DOHH2 (cell line): Measurements from ENCODE around the gene TTC17.

Experiments
- H3F3A ChIP-seq: fragments of 200-600 bp; sonication (generic), shearing (Covaris generic); 2 replicates; pipeline ENCODE4 v1.6.0; 2016; ENCODE audit warnings: antibody characterized with exemption, mild to moderate bottlenecking; ENCODE audit not compliant: control insufficient read depth, insufficient read depth
- H3K27ac ChIP-seq: fragments of 200-600 bp; sonication (generic); 2 replicates; pipeline ENCODE4 v1.5.1; 2014; ENCODE audit warnings: low read depth, mild to moderate bottlenecking, low read length, moderate library complexity
- H3K27me3 ChIP-seq: fragments of 200-600 bp; sonication (generic); 2 replicates; pipeline ENCODE4 v1.6.1; 2014; ENCODE audit warnings: mild to moderate bottlenecking, low read length, mixed read lengths; ENCODE audit not compliant: control insufficient read depth
- H3K36me3 ChIP-seq: fragments of 200-600 bp; sonication (generic); 2 replicates; pipeline ENCODE4 v1.6.1; 2014; ENCODE audit warnings: mild to moderate bottlenecking, low read length, moderate library complexity, mixed read lengths; ENCODE audit not compliant: control insufficient read depth
- H3K4me1 ChIP-seq: fragments of 200-600 bp; sonication (generic); 2 replicates; pipeline ENCODE4 v1.6.1; 2014; ENCODE audit warnings: mild to moderate bottlenecking, low read length, mixed read lengths; ENCODE audit not compliant: control insufficient read depth
- H3K4me2 ChIP-seq: fragments of 200-600 bp; sonication (generic); 2 replicates; pipeline ENCODE4 v1.6.0; 2014; ENCODE audit warnings: mild to moderate bottlenecking, low read length, moderate library complexity
- H3K4me3 ChIP-seq: fragments of 200-600 bp; sonication (generic); 2 replicates; pipeline ENCODE4 v1.5.1; 2014; ENCODE audit warnings: mild to moderate bottlenecking, low read length, mixed read lengths
- H3K79me2 ChIP-seq: fragments of 200-600 bp; sonication (generic); 2 replicates; pipeline ENCODE4 v1.6.1; 2014; ENCODE audit warnings: mild to moderate bottlenecking, low read length, mixed read lengths; ENCODE audit not compliant: control insufficient read depth
- H3K9me2 ChIP-seq: fragments of 200-600 bp; sonication (generic); replicated peaks from 2 replicates; pipeline ENCODE4 v1.6.1; 2014; ENCODE audit warnings: mild to moderate bottlenecking, low read length, mixed read lengths; ENCODE audit not compliant: control insufficient read depth
- H3K9me3 ChIP-seq: fragments of 200-600 bp; sonication (generic); 2 replicates; pipeline ENCODE4 v1.6.1; 2014; ENCODE audit warnings: antibody characterized with exemption, low read length, mixed read lengths; ENCODE audit not compliant: control insufficient read depth, insufficient read depth
- H4K20me1 ChIP-seq: fragments of 200-600 bp; sonication (generic); 2 replicates; pipeline ENCODE4 v1.6.0; 2014; ENCODE audit warnings: low read depth, mild to moderate bottlenecking, antibody characterized with exemption, low read length, moderate library complexity; ENCODE audit not compliant: control insufficient read depth, insufficient read depth
- CTCF ChIP-seq: fragments of 200-600 bp; sonication (generic); IDR thresholded peaks from one replicate; pipeline ENCODE4 v1.5.1; 2014; ENCODE audit warnings: antibody characterized with exemption, mild to moderate bottlenecking, low read depth, low read length; ENCODE audit not compliant: poor library complexity, severe bottlenecking
- EZH2phosphoT487 ChIP-seq: fragments of 200-600 bp; sonication (generic); IDR thresholded peaks from 2 replicates; pipeline ENCODE4 v1.6.1; 2017; ENCODE audit warnings: borderline replicate concordance, mild to moderate bottlenecking, antibody characterized with exemption, low read length, moderate library complexity, mixed read lengths

TTC17 gene

GRCh38 chr11:43366677-43367076 is 8.0 kb downstream of the TTC17 start:
- no peaks in the 10 kb centered on the region for H3K9me2 ChIP-seq
- peak overlapping the region; percentile 27 for H3K4me2 ChIP-seq
- peak overlapping the region; percentile 4; the same call in 1 of the 2 replicates for H3K4me3 ChIP-seq
- no peak for TF ChIP-seq CTCF
- no peak for TF ChIP-seq EZH2phosphoT487
- H3K79me2 ChIP-seq, result peaks cover 99% of the 10 kb centered on the region
- no peaks in the 10 kb centered on the region for H3K9me3 ChIP-seq
- H3K36me3 ChIP-seq, result peaks cover 50% of the 10 kb centered on the region
- H4K20me1 ChIP-seq, result peaks cover 16% of the 10 kb centered on the region
- H3K27me3 ChIP-seq, result no peaks in the 10 kb centered on the region
- no peak overlapping the region for H3K27ac ChIP-seq
- peaks cover 36% of the 10 kb centered on the region for H3K4me1 ChIP-seq
- no peaks in the 10 kb centered on the region for H3F3A ChIP-seq

- Histone ChIP-seq H3K79me2 (peaks cover 97% of the 10 kb centered on the region), H3K4me3 (peak overlapping the region; percentile 9; the same call in 1 of the 2 replicates)
These were observed 8.9 kb downstream of the TTC17 start for GRCh38 chr11:43367382-43368178.

GRCh38 chr11:43376065-43376464 is 17.3 kb downstream of the TTC17 start:
- Histone ChIP-seq H3K9me2 (no peaks in the 10 kb centered on the region), H3K36me3 (peaks cover 40% of the 10 kb centered on the region), H3K79me2 (peaks cover 63% of the 10 kb centered on the region), H3K9me3 (no peaks in the 10 kb centered on the region), H3K27me3 (no peaks in the 10 kb centered on the region), H3K27ac (no peak overlapping the region), H3F3A (no peaks in the 10 kb centered on the region), H3K4me3 (no peak overlapping the region), H4K20me1 (peaks cover 6% of the 10 kb centered on the region; the same call in 1 of the 2 replicates), H3K4me2 (no peak overlapping the region), H3K4me1 (no peaks in the 10 kb centered on the region)
- TF ChIP-seq CTCF (no peak), EZH2phosphoT487 (no peak)

More at GRCh38 chr11:43367382-43368178, 8.9 kb downstream of the TTC17 start:
- Histone ChIP-seq H3F3A (no peaks in the 10 kb centered on the region), H3K9me3 (no peaks in the 10 kb centered on the region), H3K36me3 (peaks cover 47% of the 10 kb centered on the region), H4K20me1 (peaks cover 16% of the 10 kb centered on the region), H3K4me2 (peak overlapping the region; percentile 27), H3K27ac (no peak overlapping the region), H3K9me2 (no peaks in the 10 kb centered on the region), H3K27me3 (no peaks in the 10 kb centered on the region), H3K4me1 (peaks cover 36% of the 10 kb centered on the region)
- TF ChIP-seq EZH2phosphoT487, result no peak
- TF ChIP-seq CTCF, result no peak
